ENCODE results near the gene EXOC3.

EXOC3 gene

DNA sequence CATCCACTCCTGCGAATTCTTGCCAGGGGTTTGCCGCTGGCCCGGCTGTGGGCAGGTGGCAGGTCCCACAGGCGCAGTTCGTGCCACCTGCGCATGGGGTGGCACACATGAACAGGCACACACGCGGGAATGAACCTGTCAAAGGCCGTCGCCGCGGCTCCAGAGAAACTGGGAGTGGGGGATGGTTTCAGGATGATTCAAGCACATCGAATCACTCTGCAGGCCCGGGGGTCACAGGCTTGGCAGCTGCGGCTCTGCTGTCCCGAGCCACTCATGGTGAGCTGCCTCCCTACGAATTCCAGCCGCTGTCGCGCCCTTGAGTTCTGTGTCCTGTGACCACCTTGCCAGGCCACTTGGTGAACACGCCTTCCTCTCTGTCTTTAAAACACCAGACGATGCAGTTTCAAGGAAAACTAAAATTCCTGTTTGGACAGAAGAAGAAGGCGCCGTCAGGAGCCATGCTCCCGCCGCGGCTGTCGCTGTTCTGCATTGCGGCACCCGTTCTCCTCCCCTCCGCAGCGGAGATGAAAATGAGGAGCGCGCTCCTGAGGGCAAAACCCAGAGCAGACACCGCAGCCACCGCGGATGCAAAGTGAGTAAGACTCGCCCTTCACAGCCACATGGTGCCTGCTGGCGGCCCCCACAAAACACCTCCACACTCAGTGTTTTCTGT is 15.4 kb upstream of the EXOC3 start:
- no peak for DNase-seq

DNA sequence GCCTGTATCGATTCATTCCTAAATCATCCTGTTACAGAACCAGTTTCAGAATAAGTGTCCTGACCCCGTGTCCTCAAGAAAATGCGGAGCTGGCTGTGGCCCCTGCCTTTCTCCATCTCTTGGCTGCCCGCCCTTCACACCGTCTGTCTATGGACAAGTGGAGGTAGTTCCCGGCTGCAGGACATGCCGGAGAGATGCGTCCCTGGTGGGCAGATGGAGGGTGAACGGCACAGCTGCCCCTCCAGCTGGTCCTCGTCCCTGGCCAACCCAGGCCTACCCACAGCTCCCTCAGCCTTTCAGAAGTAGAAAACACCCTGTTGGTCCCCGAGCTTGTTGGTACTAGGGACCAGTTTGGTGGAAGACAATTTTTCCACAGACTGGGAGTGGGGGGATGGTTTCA is 14.8 kb upstream of the EXOC3 start:
- no peak for DNase-seq

DNA sequence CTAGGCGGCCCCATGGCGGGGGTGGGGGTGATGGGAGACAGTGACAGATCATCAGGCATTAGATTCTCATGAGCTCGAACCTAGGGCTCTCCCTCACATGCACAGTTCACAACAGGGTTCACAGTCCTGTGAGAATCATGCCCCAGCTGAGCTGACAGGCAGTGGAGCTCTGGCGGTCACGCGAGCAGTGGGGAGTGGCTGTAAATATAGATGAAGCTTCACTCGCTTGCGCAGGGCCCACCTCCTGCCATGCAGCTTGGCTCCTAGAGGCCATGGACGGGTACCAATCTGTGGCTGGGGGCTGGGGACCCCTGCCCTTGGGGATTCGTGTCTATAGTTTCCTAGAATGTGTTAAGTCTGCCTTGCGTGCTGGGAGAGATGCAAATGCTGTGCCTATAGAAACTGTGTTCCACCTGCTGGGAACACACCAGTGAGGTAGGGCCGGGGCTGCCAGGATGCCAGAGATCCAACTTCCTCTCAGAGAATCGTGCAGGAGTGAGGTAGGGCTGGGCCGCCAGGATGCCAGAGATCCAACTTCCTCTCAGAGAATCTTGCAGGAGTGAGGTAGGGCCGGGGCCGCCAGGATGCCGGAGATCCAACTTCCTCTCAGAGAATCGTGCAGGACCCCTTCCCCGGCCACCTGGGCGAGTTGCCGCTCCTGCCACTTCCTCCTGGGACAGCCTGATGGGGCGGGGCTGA is 14.1 kb upstream of the EXOC3 start:
- no peak for DNase-seq

DNA sequence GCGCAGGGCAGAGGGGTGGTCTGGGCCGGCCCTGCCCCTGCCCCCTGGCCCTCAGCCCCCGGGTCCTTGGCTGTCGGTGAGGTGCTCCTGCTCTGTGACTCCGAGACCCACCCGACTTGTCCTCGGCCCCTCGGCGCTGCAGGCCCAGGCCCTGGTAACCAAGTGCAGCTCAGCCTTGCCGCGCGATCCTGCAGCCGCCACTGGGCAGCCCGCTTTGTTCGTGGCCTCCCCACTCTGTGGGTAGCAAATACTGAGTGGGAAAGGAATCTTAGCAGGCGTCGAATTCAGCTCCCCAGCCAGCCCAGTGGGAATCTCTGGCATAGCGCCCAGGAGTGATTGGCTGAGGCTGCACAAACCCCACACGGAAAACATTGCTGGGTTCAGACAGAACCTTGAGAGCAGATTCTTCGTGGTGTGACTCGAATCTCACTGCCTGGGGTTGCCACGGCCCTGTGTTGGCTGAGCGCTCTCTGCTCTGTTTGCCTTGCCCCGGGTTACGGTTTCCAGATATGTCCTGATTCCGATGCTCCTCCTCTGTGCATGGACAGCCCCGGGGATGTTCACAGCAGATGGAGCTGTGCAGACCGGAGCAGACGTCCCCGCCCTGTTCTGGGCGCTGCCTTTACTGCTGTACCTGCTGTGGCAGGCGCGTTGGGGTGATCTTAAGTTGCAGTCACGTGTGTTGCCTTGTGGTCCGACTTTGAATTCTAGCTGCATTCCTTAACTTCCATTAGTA is 13.4 kb upstream of the EXOC3 start:
- DNase-seq = no peak

DNA sequence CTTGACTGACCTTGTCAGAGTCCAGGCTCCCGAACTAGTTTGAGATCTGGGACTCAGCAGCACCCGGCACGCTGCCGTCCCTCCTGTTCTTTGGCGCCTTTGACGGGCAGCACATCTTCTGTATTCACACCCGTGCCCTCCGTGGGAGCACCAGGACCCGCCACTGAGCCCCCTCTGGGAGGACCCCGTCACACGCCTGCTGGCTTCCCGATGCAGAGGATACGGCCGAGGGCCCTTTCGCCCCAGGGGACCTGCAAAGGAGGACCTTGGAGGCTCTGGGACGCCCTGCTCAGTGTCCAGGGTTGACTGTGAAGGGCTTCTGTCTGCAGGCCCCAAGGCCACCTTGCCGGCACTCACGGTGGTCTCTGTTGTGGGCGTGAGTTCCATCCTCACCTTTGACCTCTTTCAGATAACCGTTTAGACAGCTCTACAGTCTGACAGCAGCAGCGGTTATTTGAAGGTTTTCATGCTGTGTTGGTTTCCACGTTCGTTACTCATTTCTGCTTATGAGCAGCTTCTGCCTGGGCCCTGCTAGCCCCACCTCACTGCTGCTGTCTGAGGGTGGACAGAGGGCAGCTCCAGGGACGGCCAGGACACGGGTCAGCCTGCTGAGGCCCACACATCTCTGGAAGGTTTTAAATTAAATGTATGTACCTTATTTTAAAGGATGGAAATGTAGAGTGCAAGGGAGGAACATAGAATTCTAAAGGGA is 12.6 kb upstream of the EXOC3 start:
- no peak for DNase-seq

GRCh38 chr5:431001-431710 is 11.8 kb upstream of the EXOC3 start:
- peak in 1 of 2 experiments; percentile 16 for DNase-seq

- DNase-seq = no peak
Measured at GRCh38 chr5:431711-432050, 11.3 kb upstream of the EXOC3 start.

DNA sequence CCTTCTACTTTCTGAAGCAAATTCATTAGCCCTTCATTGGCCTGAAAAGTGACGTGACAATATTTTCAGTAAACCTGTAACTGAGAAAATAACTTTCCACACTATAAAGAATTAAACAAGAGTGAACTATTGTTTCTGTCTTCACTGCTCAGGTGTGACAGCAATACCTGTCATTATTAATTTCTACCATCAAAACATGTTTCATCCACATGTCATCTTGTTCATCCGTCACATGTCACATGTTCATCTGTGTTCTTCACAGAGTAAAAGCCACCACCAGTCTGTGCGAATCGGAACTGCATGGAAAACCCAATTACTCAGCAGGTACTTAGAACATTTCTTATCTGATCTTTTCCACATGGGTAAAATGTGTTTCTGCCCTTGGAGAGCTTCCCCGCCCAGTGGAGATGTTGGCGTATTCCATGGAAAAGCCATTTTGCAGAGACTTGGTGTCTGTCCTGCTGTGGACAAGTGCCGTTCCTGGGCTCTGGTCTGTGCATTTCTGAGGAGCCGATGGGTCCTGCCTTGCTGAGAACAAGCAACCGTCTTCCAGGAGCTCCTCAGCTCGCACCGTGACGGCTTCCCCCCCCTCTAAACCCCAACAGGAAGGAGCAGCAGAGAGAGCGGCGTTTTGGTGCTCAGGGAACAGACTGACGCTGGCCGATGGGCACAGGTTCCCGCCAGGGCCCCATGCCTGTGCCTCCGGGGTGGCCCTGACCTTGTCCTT is 10.6 kb upstream of the EXOC3 start:
- DNase-seq = no peak

- DNase-seq = no peak
Measured at GRCh38 chr5:432928-433791, 9.8 kb upstream of the EXOC3 start.

DNA sequence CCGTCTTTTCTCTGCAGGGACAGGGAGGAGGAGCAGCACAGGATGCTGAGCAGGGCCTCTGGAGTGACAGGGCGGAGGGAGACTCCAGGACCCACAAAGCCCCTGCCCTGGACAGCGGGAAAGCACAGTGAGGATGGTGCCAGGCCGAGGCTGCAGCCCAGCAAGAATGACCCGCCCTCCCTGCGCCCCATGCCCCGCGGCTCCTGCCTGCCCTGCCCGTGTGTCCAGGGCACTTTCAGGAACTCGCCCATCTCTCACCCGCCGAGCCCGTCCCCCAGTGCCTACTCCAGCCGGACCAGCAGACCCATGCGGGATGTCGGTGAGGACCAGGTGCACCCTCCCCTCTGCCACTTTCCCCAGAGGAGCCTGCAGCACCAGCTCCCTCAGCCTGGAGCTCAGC is 9.1 kb upstream of the EXOC3 start:
- DNase-seq = no peak

- DNase-seq = no peak
Measured at GRCh38 chr5:434443-435146, 8.4 kb upstream of the EXOC3 start.

DNA sequence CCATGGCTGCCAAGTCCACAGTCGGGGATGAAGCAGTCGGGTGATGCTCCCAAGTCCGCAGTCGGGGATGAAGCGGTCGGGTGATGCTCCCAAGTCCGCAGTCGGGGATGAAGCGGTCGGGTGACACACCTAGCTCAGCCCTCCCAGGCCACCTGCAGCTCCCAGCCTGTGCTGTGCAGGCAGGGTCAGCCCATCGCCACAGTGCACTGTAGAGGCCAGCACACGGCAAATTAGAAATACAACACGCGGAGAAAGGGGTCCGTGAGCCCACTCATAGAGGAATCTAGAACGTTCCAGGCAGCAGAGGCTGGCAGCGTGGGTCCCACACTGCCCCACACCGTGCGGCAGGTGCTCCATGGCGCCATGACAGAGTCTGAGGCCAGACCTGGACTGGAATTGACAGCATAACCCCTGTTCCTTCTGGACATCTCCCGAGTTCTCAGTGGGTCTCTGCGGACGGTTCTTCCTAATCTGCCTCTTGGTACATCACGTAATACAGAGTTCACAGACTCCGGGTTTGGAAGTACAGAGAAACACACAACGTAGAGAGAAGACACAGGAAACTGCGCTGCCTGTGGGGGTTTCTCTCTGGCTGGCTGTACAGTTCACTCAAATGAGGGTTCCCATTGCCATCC is 7.7 kb upstream of the EXOC3 start:
- DNase-seq = no peak

DNA sequence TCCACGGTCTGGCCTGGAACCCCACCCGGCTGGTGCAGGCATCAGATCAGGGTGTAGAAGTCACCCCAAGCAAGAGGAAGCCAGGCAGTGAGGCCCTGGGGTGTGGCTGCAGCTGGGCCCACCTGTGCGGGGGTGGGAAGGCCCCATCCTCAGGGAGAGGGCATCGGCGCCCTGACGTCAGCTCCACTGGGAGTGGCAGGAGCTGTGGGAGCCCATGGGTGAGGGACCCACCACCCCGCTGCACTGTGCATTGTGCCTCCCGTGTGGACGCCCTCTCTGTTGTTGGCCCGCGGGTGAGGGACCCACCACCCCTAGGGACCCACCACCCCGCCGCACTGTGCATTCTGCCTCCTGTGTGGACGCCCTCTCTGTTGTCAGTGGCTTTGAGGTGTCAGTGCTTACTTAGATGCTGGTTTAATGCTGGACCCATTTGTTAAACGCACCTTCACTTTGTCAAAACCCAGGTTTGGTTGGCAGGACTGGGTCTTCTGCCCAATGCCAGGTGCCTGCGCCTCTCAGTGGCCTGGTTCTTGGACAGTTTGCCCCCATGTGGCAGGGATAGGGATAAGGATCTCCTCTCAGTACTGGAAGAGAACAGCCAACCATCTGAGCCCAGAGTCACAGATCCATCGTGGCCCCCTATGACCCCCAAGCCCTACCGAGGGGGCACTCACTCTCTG is 6.9 kb upstream of the EXOC3 start:
- peak in 1 of 2 experiments; percentile 40 for DNase-seq

DNA sequence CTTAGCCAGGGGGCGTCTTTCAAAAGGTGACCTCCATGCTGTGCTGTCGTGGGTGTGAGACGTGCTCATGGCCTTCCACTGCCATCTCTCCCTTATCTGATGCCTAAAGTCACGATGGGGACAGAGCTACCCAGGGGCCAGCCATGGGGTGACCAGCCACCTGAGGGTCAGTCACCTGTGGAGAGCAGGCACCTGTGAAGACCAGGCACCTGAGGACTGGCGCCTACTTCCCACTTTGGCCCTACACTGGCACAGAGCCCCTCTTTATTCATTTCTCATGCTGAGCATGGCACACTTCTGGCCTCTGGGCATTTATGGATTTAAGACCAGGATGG is 6.4 kb upstream of the EXOC3 start:
- no peak for DNase-seq

GRCh38 chr5:437281-437771 is 5.7 kb upstream of the EXOC3 start:
- no peak for DNase-seq

GRCh38 chr5:438481-438981 is 4.4 kb upstream of the EXOC3 start:
- DNase-seq = no peak

GRCh38 chr5:439181-439580 is 3.8 kb upstream of the EXOC3 start:
- DNase-seq = no peak

- DNase-seq = no peak
Measured at GRCh38 chr5:439636-440035, 3.3 kb upstream of the EXOC3 start.
